NK-92 treated with Interleukin-12 subunit alpha and Interleukin-12 subunit beta, amount 100 ng/mL, for 24 hours (cell line): ENCODE data around the gene PCNX2.
A peak's percentile ranks its signal among the peaks of the same experiment; 100 is the strongest.
"Not testable (repeated sequence)": the region's sequence is repeated elsewhere in the genome, so short reads cannot be mapped to it uniquely, and the experiment has no call there.

Source experiments
- DNase-seq: peaks from one replicate; lab custom pipeline; 2025; lab: John Stamatoyannopoulos, UW

PCNX2 gene

GRCh38 chr1:233157245-233157644 lies 138.3 kb downstream of the PCNX2 start:
- no peak for DNase-seq

- no peak for DNase-seq
Observed at GRCh38 chr1:233151861-233152260, 143.7 kb downstream of the PCNX2 start.

GRCh38 chr1:233144434-233144833 lies 151.1 kb downstream of the PCNX2 start:
- DNase-seq = no peak

- no peak for DNase-seq
Observed at GRCh38 chr1:233143241-233143640, 152.3 kb downstream of the PCNX2 start.

- no peak for DNase-seq
Observed at GRCh38 chr1:233140974-233141373, 154.6 kb downstream of the PCNX2 start.

GRCh38 chr1:233140499-233140898 lies 155.0 kb downstream of the PCNX2 start:
- DNase-seq = no peak

- DNase-seq = no peak
Observed at GRCh38 chr1:233138788-233139585, 156.5 kb downstream of the PCNX2 start.

GRCh38 chr1:233135833-233136232 lies 159.7 kb downstream of the PCNX2 start:
- no peak for DNase-seq

GRCh38 chr1:233132445-233132844 lies 163.1 kb downstream of the PCNX2 start:
- no peak for DNase-seq

GRCh38 chr1:233129031-233129430 lies 166.5 kb downstream of the PCNX2 start:
- not testable (repeated sequence) for DNase-seq

- DNase-seq = no peak
Observed at GRCh38 chr1:233127157-233127556, 168.4 kb downstream of the PCNX2 start.

- DNase-seq = no peak
Observed at GRCh38 chr1:233122779-233123178, 172.7 kb downstream of the PCNX2 start.

- DNase-seq = no peak
Observed at GRCh38 chr1:233121947-233122559, 173.5 kb downstream of the PCNX2 start.

- no peak for DNase-seq
Observed at GRCh38 chr1:233114860-233115259, 180.7 kb downstream of the PCNX2 start.

- no peak for DNase-seq
Observed at GRCh38 chr1:233114159-233114558, 181.4 kb downstream of the PCNX2 start.

- DNase-seq = peak; percentile 74
Observed at GRCh38 chr1:233113009-233113879, 182.3 kb downstream of the PCNX2 start.

GRCh38 chr1:233112186-233113008 lies 183.1 kb downstream of the PCNX2 start:
- no peak for DNase-seq

- no peak for DNase-seq
Observed at GRCh38 chr1:233111731-233112130, 183.8 kb downstream of the PCNX2 start.

- DNase-seq = no peak
Observed at GRCh38 chr1:233109096-233109495, 186.4 kb downstream of the PCNX2 start.

GRCh38 chr1:233107716-233108130 lies 187.8 kb downstream of the PCNX2 start:
- DNase-seq = not testable (repeated sequence)

GRCh38 chr1:233107130-233107660 lies 188.3 kb downstream of the PCNX2 start:
- no peak for DNase-seq
